GM19328 (cell line): ENCODE results near the gene RMRP.
"Not testable (repeated sequence)": the region's sequence is repeated elsewhere in the genome, so short reads cannot be mapped to it uniquely, and the experiment has no call there.

Experiments
- ATAC-seq: cut with Tn5 transposase; IDR thresholded peaks from one replicate; pipeline ENCODE4 v1.9.1; 2021; ENCODE audit warnings: mild to moderate bottlenecking, moderate library complexity; ENCODE audit not compliant: unreplicated experiment

RMRP gene

GRCh38 chr9:35615981-35616680 is 41.7 kb downstream of the RMRP start:
- ATAC-seq = no peak

- no peak for ATAC-seq
Observed at GRCh38 chr9:35612843-35613242, 45.0 kb downstream of the RMRP start.

- not testable (repeated sequence) for ATAC-seq
Observed at GRCh38 chr9:35612066-35612465, 45.8 kb downstream of the RMRP start.

- ATAC-seq = no peak
Observed at GRCh38 chr9:35611230-35611797, 46.5 kb downstream of the RMRP start.

GRCh38 chr9:35609820-35610163 is 48.0 kb downstream of the RMRP start:
- no peak for ATAC-seq

- no peak for ATAC-seq
Observed at GRCh38 chr9:35609001-35609819, 48.6 kb downstream of the RMRP start.

GRCh38 chr9:35608221-35608620 is 49.6 kb downstream of the RMRP start:
- no peak for ATAC-seq
